Measurements from ENCODE around the gene ZNF20.

DNA sequence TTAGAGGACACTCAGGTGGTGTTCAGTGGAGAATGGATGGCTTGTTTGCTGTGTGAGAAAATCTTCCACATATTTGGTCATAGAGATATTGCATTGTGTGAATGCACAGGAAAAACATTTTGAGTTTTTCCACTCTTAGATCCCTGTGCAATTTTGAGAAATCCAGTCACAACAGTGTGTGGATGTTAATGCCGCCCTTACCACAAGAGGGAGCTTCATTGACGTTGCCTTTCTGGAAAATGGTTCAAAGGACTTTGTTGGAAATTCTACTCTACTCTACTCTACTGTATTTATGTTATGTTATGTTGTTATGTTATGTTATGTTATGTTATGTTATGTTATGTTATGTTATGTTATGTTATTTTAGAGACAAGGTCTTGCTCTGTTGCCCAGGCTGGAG lies 13.4 kb downstream of the ZNF20 start:
- TF ChIP-seq, protein P1, sequence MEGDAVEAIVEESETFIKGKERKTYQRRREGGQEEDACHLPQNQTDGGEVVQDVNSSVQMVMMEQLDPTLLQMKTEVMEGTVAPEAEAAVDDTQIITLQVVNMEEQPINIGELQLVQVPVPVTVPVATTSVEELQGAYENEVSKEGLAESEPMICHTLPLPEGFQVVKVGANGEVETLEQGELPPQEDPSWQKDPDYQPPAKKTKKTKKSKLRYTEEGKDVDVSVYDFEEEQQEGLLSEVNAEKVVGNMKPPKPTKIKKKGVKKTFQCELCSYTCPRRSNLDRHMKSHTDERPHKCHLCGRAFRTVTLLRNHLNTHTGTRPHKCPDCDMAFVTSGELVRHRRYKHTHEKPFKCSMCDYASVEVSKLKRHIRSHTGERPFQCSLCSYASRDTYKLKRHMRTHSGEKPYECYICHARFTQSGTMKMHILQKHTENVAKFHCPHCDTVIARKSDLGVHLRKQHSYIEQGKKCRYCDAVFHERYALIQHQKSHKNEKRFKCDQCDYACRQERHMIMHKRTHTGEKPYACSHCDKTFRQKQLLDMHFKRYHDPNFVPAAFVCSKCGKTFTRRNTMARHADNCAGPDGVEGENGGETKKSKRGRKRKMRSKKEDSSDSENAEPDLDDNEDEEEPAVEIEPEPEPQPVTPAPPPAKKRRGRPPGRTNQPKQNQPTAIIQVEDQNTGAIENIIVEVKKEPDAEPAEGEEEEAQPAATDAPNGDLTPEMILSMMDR (conservative IDR thresholded peaks at IDR 0.05; ENCODE audit: low read length): peak; percentile 67
- no peak for TF ChIP-seq EZH2phosphoT487 (IDR thresholded peaks at IDR 0.05; ENCODE audit: borderline replicate concordance)
